ENCODE measurements around the gene ZNF605.
A peak's percentile ranks its signal among the peaks of the same experiment; 100 is the strongest.
"Not testable (repeated sequence)": the region's sequence is repeated elsewhere in the genome, so short reads cannot be mapped to it uniquely, and the experiment has no call there.

The ZNF605 gene

DNA sequence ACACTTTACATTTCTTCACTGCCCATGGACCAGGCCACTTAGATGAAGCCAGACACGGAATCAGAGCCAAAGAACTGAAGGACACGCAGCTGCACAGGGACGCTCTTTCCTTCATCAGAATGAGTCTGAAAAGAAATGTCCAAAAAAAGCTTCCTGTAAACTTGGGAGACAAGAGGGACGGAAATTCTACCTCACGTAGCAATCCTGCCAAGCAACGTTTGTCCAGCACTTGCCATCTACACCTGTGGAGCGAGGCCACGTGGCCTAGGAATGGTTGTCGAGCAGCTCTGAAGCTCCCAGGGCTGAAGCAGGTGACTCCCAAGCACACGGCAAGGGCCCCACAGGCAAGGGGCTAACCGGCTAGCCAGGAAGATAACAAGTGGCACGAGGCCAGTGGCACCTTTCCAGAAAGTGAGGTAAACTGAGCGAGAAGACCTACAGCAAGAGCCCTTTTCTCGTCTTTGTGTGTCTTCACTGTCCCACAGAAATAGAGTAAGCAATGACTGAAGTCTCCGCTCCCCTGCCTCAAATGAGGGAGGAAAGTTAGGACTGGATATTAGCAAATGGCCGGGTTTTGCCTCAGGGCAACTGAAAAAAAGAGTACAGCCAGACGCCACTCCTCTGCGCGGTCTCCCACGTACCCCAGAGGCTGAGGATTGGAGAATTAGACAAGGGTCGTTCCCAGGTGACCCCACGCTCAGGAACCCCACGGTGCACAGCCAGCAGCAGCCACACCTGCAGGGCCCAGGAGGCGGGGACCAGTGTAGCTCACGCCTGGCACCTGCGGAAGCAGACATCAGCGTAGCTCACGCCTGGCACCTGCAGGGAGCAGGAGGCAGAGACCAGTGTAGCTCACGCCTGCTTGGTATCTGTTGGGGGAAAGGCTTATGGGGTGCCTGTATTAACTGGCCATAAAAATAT is 7.7 kb downstream of the ZNF605 start:
- DNase-seq: no peak

DNA sequence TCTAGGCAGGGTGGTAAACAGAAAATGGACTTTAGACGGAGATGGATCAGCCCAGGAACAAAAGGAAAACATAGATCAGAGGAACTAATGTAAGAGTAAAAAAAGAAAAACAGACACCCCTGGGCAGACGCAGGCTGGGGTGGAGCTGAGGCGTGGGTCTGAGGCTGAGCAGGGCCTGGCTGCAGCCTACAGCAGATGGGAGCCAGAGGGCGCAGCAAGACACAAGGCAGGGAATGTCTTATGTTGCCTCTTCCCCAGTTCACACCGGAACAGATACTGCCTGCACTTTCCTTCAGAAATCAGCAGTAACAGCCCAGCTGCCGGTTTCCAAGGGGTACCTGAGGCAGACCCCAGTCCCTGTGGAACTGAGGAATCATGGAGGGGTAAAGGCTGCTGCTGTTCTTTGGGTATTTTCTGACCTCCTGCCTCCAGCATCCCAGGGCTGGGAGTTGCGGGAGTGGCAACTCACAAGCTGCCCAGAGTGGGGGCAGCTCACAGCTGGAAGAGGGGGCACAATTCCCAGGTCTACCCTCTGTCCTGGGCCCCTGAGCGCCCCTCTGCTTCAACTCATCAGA is 9.8 kb downstream of the ZNF605 start:
- no peak for DNase-seq

DNA sequence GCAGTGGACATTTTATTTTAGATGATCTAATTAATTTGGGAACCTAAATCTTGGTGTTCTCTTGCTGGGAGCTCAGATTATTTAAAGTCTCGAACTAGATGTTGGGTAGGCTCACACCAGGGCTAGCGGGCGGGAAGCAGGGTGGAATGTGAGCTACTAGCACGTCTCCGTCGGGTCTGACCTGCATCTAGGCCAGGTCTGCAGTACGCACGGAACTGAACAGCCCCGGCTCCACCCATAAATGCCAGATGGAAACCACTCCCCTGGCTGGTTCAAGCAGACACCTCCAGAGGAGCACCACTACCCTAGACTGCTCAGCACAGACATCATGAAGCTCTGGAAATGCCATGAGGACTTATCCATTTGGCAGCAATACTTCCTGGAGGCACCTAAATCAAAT is 10.3 kb downstream of the ZNF605 start:
- no peak for DNase-seq

DNA sequence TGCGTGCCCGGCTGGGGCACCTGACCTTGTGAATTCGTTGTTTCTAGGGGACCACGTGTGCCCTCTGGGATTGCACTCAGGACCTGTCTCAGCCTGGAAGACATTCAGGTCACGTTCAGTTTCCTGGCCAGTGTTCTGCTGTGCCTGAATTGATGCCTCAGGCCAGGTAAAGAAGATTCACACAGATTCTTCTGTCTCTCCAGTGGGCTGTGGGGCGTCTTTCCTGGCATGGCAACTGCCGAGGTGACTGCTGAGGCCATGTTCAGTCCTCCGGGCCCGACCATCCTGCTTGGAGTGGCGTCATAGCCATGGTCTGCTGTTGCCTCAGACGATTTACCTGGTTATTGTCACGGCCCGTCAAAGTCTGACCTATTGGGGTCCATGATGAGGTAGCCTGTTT is 13.5 kb downstream of the ZNF605 start:
- DNase-seq: no peak

DNA sequence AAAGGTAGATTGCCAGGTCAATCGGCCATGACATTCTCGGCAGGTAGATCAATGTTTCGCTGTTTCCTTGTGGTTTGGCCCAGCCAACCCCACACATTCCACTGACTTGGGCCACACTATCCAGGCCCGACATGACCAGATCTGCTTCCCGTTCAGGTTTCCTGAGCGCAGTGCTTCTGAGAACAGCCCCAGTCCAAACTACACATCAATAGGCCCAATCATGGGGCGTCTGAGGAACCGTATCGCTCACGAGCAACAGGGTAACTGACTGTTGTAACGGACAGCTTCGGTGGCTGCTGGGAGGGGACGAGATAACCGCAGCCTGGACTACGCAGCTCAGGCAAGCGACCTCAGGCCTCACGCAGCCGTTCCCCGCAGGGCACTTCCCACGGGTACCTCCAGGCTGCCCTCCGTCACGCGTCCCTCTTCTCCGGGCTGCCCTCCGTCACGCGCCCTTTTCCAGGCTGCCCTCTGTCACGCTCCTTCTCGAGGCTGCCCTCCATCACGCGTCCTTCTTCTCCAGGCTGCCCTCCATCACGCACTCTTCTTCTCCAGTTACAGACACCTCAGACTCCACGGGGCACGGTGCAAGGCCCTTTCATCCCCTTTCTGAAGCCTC is 14.7 kb downstream of the ZNF605 start:
- DNase-seq: no peak

DNA sequence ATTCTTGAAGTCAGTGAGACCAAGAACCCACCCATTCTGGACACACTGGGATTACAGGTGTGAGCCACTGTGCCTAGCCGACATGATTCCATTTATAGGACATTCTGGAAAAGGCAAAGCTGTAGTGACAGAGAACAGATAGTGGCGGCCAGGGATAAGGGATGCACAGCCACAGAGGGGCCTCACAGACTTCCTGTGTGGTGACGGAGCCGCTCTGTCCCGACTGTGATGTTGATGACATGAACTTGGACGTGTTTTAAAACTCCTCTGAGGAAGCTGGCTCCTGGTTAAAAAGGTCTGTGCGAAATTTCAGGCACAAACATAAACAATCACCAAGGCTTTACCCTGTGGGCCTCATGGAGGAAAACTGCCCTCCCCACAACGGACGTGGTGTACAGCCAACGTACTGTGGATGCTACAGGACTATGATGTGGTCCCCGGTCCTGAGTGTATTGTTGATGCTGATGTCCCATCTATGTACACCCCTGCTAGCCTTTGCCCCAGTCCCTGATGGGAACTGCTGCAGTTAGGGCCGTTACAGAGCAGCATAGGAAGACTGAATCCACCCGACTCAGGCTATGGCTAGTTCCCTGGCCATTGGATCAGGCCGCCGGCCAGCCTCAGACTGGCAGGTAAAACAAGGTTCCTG is 15.9 kb downstream of the ZNF605 start:
- DNase-seq: no peak

DNA sequence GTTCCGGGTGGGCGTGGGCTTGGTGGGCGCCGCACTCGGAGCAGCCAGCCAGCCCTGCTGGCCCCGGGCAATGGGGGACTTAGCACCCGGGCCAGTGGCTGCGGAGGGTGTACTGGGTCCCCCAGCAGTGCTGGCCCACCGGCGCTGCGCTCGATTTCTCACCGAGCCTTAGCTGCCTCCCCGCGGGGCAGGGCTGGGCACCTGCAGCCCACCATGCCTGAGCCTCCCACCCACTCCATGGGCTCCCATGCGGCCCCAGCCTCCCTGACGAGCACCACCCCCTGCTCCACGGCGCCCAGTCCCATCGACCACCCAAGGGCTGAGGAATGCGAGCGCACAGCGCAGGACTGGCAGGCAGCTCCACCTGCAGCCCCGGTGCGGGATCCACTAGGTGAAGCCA is 17.3 kb downstream of the ZNF605 start:
- DNase-seq: not testable (repeated sequence)

DNA sequence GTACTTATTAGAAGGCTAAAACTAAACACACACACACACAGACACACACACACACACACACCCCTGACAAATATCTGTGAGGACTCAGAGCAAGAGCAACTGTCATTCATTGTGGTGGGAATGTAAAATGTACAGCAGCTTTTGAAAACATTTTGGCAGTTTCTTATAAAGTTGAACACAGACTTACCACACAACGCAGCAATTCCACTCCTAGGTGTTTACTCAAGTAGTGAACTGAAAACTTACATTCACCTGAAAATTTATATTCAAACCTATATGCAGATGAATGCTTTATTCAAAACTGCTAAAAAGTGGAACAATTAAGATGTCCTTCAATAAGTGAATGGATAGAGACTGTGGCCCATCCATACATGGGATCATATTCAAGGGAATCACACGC is 18.6 kb downstream of the ZNF605 start:
- DNase-seq: no peak

DNA sequence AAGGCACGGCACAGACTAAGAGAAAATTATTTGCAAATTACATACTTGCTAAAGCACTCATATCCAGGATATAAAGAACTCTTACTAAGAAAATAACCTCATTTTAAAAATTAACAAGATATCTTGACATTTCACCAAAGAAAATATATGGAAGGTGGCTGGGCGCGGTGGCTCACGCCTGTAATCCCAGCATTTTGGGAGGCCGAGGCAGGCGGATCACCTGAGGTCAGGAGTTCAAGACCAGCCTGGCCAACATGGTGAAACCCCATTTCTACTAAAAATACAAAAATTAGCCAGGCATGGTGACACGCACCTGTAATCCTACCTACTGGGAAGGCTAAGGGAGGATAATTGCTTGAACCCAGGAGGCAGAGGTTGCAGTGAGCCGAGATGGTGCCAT is 19.2 kb downstream of the ZNF605 start:
- DNase-seq: not testable (repeated sequence)

DNA sequence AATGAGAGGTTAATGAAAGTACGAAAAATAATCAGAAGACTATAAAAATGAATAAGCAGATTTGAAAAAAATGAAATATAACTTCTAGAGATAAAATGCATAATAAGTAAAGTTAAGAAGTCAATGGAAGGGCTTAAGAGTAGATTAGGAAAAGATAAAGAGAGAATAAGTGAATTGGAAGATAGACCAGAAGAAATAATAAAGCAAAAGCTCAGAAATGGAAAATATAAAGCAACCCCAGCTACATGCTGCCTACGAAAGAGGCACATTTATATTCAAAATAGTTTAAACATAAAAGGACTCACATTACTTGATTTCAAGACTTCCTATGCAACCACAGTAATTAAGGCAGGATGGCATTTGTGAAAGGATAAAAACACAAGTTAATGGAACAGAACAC is 19.9 kb downstream of the ZNF605 start:
- DNase-seq: no peak

DNA sequence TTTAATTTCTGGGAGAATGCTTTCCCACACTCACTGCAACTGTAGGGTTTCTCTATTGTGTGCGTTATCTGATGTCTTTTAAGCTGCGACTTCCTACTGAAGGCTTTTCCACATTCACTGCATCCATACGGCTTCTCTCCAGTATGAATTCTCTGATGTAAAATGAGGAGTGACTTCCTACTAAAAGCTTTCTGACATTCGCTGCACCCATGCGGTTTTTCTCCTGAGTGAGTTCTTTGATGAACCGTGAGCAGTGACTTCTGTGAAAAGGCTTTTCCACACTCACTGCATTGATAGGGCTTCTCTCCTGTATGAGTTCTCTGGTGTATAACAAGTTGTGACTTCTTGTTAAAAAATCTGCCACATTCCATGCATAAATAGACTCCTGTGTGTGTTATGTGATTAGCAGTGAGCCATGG is 29.7 kb downstream of the ZNF605 start:
- DNase-seq: no peak

DNA sequence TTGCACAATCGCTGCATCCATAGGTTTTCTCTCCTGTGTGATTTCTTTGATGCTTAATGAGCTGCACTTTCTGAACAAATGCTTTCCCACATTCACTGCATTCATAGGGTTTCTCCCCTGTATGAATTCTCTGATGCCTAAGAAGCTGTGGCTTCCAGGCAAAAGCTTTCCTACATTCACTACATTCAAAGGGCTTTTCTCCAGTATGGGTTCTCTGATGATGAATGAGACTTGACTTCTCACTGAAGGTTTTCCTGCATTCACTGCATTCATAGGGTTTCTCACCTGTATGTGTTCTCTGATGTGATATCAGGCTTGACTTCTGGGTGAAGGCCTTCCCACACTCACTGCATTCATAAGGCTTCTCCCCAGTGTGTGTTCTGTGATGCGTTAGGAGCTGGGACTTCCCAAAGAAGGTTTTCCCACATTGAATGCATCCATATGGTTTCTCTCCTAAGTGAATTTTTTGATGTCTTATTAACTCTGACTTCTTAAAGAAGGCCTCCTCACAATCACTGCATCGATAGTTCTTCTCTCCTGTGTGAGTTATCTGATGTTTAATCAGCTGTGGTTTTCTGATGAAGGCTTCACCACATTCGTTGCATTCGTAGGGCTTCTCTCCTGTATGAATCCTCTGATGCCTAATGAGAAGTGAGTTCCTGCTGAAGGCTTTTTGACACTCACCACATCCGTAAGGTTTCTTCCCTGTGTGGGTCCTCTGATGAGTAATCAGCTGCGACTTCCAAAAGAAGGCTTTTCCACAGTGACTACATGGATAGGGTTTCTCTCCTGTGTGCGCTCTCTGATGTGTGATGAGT is 30.3 kb downstream of the ZNF605 start:
- DNase-seq: peak; percentile 18

DNA sequence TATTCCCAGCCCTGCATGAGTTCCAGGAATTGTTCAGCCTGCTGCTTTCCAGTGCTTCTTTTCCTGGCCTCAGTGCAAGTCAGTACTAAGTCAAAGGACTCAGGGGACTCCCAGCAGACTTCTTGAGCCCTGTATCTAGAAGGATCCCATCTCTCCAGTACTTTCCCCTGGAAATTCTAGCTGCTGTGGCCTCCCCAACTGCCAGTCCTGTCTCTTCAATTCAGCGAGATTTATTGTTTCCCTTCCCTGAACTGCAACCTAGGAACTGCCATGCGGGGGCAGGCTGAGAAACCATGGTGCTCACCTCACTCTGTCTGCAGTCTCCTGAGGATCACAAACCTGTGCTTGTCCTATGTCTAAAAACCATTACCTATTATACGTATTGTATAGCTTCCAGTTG is 31.8 kb downstream of the ZNF605 start:
- no peak for DNase-seq

DNA sequence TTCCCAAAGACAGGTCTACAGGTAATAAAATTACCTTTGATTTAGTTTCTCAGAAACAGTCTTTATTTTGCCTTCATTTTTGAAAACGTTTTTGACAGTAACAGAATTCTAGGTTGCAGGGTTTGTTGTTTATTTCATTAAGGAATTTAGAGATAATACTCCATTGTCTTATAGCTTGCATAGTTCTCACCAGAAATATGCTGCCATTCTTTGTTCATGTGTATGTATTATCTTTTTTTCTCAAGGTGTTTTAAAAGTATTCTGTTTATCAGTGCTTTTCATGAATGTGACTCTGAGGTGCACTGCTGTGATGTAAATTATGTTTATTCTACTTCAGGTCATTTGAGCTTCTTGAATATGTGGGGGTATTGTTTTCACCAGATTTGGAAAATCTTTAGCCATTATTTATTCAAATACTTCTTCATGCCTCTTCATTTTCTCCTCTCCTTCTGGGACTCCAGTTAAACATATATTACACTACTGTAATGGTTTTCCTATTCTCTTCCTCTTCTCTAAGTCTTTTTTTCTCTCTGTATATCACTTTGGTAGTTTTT is 32.7 kb downstream of the ZNF605 start:
- no peak for DNase-seq

DNA sequence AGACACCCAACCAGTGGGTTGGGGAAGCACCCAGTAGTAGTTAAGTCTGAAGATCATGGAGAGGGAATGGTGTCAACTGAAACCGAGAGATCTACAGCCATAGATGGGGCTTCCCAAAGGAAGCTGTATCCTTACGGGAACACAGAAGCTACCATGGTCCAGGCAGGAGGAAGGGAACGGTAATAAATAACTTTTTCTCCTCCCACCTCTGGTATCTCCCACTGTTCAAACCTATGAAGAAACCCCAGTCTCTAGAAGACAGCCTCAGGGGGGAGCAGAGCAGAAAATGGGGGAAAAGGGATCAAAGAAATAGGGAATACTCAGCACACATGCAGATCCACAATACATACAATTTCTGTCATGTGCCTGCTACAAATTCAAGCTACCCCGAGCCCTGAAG is 33.4 kb downstream of the ZNF605 start:
- DNase-seq: no peak

DNA sequence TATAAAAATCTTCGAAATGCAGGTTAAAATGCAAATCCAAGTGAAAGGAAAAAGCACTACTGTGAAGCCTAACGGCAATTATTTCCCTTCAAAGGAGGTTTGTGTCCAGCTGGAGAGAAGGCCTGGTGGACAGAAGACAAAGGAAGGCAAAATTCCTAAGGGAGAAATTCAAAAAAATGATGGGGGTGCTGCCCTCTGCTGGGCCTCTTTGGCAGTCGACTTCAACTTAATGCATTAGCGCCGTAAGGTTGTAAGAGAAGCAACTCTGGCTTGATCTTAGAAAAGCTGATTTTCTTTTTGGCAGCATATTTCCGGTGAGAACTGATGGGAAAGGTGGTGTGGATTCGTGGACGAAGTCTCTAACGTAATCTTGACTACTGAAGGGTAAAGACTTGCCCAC is 34.4 kb downstream of the ZNF605 start:
- DNase-seq: no peak

DNA sequence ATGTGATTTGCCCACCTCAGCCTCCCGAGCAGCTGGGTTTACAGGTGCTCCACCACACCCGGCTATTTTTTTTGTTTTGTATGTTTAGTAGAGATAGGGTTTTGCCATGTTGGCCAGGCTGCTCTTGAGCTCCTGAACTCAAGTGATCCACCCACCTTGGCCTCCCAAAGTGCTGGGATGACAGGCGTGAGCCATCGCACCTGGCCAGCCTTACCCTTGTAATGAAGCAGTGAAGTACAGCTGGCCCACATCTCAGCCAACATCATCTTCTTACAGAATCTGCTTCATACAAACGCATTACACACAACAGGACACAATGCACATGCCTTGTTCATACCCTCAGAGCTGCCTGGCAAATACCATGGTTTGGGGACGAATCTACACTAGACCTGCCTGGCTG is 37.4 kb downstream of the ZNF605 start:
- no peak for DNase-seq

DNA sequence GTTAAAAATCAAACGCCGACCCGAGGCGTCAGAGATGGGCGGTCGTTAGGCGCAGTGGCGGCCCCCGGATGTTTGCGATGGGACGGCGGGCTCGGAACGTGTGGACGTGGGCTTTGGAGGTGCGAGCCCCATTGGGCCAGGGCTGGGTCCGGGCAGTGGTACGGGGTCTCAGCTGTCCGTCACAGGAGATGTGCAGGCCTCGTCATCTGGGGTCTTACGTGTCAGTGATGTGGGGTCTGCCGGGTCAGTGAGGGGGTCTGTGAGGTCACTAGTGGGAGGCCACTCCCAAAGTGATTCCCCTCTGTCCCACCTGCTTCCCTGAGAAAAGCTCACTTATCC is 47.1 kb downstream of the ZNF605 start:
- no peak for DNase-seq

DNA sequence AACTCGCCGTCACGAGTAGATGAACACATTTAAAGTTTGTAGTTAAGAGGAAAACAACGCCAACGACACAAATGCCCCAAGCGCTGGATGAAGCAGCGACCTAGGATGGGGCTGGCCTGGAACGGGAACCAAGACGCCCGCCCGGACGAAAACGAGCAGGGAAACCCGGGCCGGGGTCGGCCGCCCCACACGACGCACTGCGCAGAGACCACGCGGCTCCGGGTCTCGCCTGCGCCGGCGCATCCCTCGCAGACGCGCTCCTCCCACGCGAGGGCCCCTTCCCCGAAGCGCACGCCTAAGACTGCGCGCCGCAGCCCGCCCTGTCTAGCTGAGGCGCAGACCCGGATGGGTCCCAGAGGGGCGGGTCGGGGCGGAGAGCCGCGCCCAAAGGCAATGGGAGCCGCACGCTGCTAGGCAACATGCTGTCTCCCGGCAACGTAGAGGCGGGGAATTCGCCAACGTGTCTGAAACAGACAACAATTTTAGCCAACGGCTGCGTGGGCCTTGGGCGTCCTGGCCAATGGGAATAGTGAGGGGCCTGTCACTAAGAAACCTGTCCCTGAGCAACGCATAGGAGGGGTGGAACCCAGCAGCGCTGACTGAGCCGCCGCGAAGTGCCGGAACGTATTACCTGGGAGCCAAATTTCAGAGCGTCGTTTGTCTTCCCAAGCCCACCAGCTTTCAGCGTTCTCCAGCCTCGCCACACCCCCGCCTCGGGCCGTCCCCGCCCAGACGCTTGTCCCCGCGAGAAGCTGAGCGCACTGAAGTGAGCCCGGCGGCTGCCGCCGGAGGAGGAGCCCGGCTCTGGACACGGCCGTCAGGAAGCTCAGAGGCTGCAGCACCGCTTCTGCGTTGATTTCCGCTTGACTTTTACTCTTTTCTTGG is 47.7 kb downstream of the ZNF605 start:
- peak; percentile 96 for DNase-seq

DNA sequence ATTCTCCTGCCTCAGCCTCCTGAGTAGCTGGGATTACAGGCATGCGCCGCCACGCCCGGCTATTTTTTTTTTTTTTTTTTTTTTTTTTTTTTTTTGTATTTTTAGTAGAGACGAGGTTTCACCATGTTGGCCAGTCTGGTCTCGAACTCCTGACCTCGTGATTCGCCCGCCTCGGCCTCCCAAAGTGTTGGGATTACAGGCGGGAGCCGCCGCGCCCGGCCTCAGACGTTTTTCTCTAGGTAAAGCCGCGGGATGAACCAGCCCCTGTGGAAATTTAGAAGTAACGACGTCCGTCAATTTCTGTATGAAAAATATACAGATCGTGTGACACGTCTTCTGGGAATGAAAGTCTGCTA is 48.3 kb downstream of the ZNF605 start:
- not testable (repeated sequence) for DNase-seq

DNA sequence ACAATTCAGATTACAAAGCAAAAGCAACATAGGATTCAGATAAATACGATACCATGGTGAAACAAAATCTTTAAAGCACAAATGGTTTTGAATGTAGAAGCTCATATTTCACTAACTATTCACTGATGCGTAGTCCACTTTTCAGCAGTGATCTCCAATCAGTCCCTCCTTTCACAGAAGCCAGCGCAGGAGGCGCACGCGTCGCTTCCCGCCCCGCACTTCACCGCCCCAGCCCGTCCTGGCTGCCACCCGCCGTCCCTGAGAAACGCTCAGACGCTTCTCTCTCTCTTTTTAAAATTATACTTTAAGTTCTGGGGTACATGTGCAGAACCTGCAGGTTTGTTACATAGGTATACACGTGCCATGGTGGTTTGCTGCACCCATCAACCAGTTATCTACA is 48.9 kb downstream of the ZNF605 start:
- no peak for DNase-seq
